ENCODE measurements around the gene WDR86. TPM values are rescaled to one million over a fixed set of nuclear protein-coding genes. Genes with fewer than 3 reads are reported as not detected.
A peak's percentile ranks its signal among the peaks of the same experiment; 100 is the strongest.

The WDR86 gene
- total and polyA plus RNA-seq, 2 of the 4 experiments (the other 2 are of a cell fraction), result not detected

GRCh38 chr7:151367284-151367683 lies 42.6 kb downstream of the WDR86 start:
- no peak overlapping the region for H2AFZ ChIP-seq (replicated peaks; ENCODE audit: low read length, poor library complexity)
- peak overlapping the region; percentile 5; the same call in 1 of the 2 replicates for H3K23ac ChIP-seq (ENCODE audit: low read depth, low read length)
- H2BK5ac ChIP-seq (ENCODE audit: low read depth, low read length, poor library complexity, severe bottlenecking), result peak overlapping the region; percentile 95
- H4K91ac ChIP-seq (ENCODE audit: insufficient read depth, low read depth, low read length), result peak overlapping the region; percentile 69
- peak; percentile 78 for DNase-seq
- peaks cover 10% of the 10 kb centered on the region; the same call in 1 of the 2 replicates for H3K36me3 ChIP-seq (ENCODE audit: control insufficient read depth, insufficient read depth, low read length)
- H4K8ac ChIP-seq (ENCODE audit: low read depth in 2 of 2, low read length in 2 of 2), result peak overlapping the region in 1 of 2 experiments; percentile 48; a peak in 2 of 4 replicates
- peaks cover 18% of the 10 kb centered on the region for H3K4me1 ChIP-seq (ENCODE audit: control insufficient read depth, insufficient read depth, low read length)
- 0% methylated on average over 1 of the region's 4 CpGs; no CpG with 5 or more reads in 1 of the 2 experiments for WGBS, 2 experiments (ENCODE audit: extremely low coverage in 2 of 2, insufficient read length in 1 of 2)
- peak overlapping the region; percentile 45 for H3K18ac ChIP-seq (ENCODE audit: low read depth, low read length)
- no TSS peak for BruUV-seq (replicated peaks)
- H2AK5ac ChIP-seq (ENCODE audit: low read depth, low read length), result peak overlapping the region; percentile 55
- peak overlapping the region; percentile 16; the same call in 2 of the 3 replicates for H2BK15ac ChIP-seq (ENCODE audit: low read depth, low read length)
- CTCF ChIA-PET, result interaction anchor here (1.1 to 1.5 kb wide), 2 partner anchors 52 to 81 kb away, joined by 4 to 5 read pairs; no protein-coding TSS in a partner anchor
- H3K56ac ChIP-seq (ENCODE audit: extremely low read depth, insufficient read depth, low read length), result no peak overlapping the region
- no peak overlapping the region for H4K5ac ChIP-seq (ENCODE audit: low read depth, low read length)
- peak overlapping the region; percentile 36; the same call in 1 of the 2 replicates for H3K14ac ChIP-seq (replicated peaks; ENCODE audit: low read depth, low read length)
- H3K4ac ChIP-seq (ENCODE audit: low read depth, low read length), result peak overlapping the region; percentile 30
- H3K4me3 ChIP-seq (ENCODE audit: insufficient read depth, low read depth, low read length), result no peak overlapping the region
- no peak overlapping the region for H2BK20ac ChIP-seq (ENCODE audit: low read depth, low read length)
- H3K27ac ChIP-seq (ENCODE audit: insufficient read depth, low read length), result peak overlapping the region; percentile 81
- H4K20me1 ChIP-seq (ENCODE audit: insufficient read depth, low read length), result peaks cover 15% of the 10 kb centered on the region
- TF ChIP-seq RFX5 (IDR thresholded peaks at IDR 0.05; ENCODE audit: low read depth, low read length), result no peak
- TF ChIP-seq MAFK (IDR thresholded peaks at IDR 0.05; ENCODE audit: low read depth, low read length), result peak; percentile 89
- TF ChIP-seq SMC3 (IDR thresholded peaks at IDR 0.05; ENCODE audit: low read depth, low read length), result no peak
- peak; percentile 38; the same call in 1 of the 2 replicates for TF ChIP-seq FOS (IDR thresholded peaks at IDR 0.05; ENCODE audit: low read depth, low read length)
- no peak for TF ChIP-seq NFE2L2 (IDR thresholded peaks at IDR 0.05; ENCODE audit: low read depth, low read length)
- TF ChIP-seq USF2 (IDR thresholded peaks at IDR 0.05; ENCODE audit: low read depth, low read length), result no peak
- no peak for TF ChIP-seq RCOR1 (IDR thresholded peaks at IDR 0.05; ENCODE audit: insufficient replicate concordance, low read length)
- H3K9ac ChIP-seq (ENCODE audit: low read depth, low read length), result peak overlapping the region; percentile 25; the same call in 1 of the 2 replicates
- H3K4me2 ChIP-seq (ENCODE audit: low read depth, low read length), result peak overlapping the region; percentile 52
- in situ Hi-C loops (cut with MboI; ENCODE audit: low sequenced_read_pairs) (loop anchor here (5.0 to 25.0 kb wide), 2 partner anchors 80 to 395 kb away; no protein-coding TSS in a partner anchor), intact Hi-C loops (cut with micrococcal nuclease) (loop anchor here (5.0 kb wide), 1 partner anchor 60 kb away; no protein-coding TSS in a partner anchor), dilution Hi-C loops (cut with HindIII; ENCODE audit: low sequenced_read_pairs, unreplicated experiment) (no loop called here)
- H3K9me3 ChIP-seq (ENCODE audit: control insufficient read depth, insufficient read depth, low read length), result no peaks in the 10 kb centered on the region
- POLR2A ChIA-PET (ENCODE audit: unreplicated experiment), result no interaction called here
- H2BK120ac ChIP-seq (ENCODE audit: low read depth, low read length), result peak overlapping the region; percentile 73
- H2AK9ac ChIP-seq (replicated peaks; ENCODE audit: low read depth, low read length, poor library complexity), result no peak overlapping the region
- peaks cover 0 to 6% of the 10 kb centered on the region in 2 experiments; a peak in 1 of 4 replicates for H3K79me1 ChIP-seq (ENCODE audit: low read depth in 1 of 2, low read length in 2 of 2)
- peaks cover 7% of the 10 kb centered on the region for H3K9me1 ChIP-seq (ENCODE audit: insufficient read depth, low read length)
- peak; percentile 33 for ATAC-seq (ENCODE audit: low read depth)
- H3K27me3 ChIP-seq (ENCODE audit: control insufficient read depth, insufficient read depth, low read length), result no peaks in the 10 kb centered on the region
